ENCODE results near the gene DLG2.
"Not testable (repeated sequence)": the region's sequence is repeated elsewhere in the genome, so short reads cannot be mapped to it uniquely, and the experiment has no call there.

The DLG2 gene

GRCh38 chr11:85359859-85360258 is 267.3 kb downstream of the DLG2 start:
- no peak for TF ChIP-seq CTCF (IDR thresholded peaks at IDR 0.05)
- Histone ChIP-seq H3K4me3 (ENCODE audit: low read depth in 1 of 2, low read length in 1 of 2) (no peak overlapping the region), H3K27me3 (no peaks in the 10 kb centered on the region), H3K9me3 (no peaks in the 10 kb centered on the region), H3K4me1 (ENCODE audit: control insufficient read depth in 1 of 2, insufficient read depth in 1 of 2, low read depth in 1 of 2, low read length in 1 of 2) (no peaks in the 10 kb centered on the region), H3K36me3 (no peaks in the 10 kb centered on the region), H3K27ac (no peak overlapping the region)

- Histone ChIP-seq H3K9me3 (no peaks in the 10 kb centered on the region), H3K36me3 (no peaks in the 10 kb centered on the region), H3K27ac (no peak overlapping the region), H3K4me1 (ENCODE audit: control insufficient read depth in 1 of 2, insufficient read depth in 1 of 2, low read depth in 1 of 2, low read length in 1 of 2) (no peaks in the 10 kb centered on the region), H3K27me3 (no peaks in the 10 kb centered on the region), H3K4me3 (ENCODE audit: low read depth in 1 of 2, low read length in 1 of 2) (no peak overlapping the region)
- no peak for TF ChIP-seq CTCF (IDR thresholded peaks at IDR 0.05)
These were observed 271.2 kb downstream of the DLG2 start for GRCh38 chr11:85355921-85356320.

- not testable (repeated sequence) for H3K9me3 ChIP-seq; H3K4me3 ChIP-seq (ENCODE audit: low read depth in 1 of 2, low read length in 1 of 2); H3K36me3 ChIP-seq; H3K27me3 ChIP-seq; H3K27ac ChIP-seq; H3K4me1 ChIP-seq (ENCODE audit: control insufficient read depth in 1 of 2, insufficient read depth in 1 of 2, low read depth in 1 of 2, low read length in 1 of 2)
These were observed 277.6 kb downstream of the DLG2 start for GRCh38 chr11:85349539-85349938.

GRCh38 chr11:85348945-85349344 is 278.2 kb downstream of the DLG2 start:
- Histone ChIP-seq H3K27ac (no peak overlapping the region), H3K9me3 (no peaks in the 10 kb centered on the region), H3K4me3 (ENCODE audit: low read depth in 1 of 2, low read length in 1 of 2) (no peak overlapping the region), H3K27me3 (no peaks in the 10 kb centered on the region), H3K36me3 (no peaks in the 10 kb centered on the region), H3K4me1 (ENCODE audit: control insufficient read depth in 1 of 2, insufficient read depth in 1 of 2, low read depth in 1 of 2, low read length in 1 of 2) (no peaks in the 10 kb centered on the region)
- no peak for TF ChIP-seq CTCF (IDR thresholded peaks at IDR 0.05)

- Histone ChIP-seq H3K27ac (no peak overlapping the region), H3K9me3 (no peaks in the 10 kb centered on the region), H3K4me3 (ENCODE audit: low read depth in 1 of 2, low read length in 1 of 2) (no peak overlapping the region), H3K4me1 (ENCODE audit: control insufficient read depth in 1 of 2, insufficient read depth in 1 of 2, low read depth in 1 of 2, low read length in 1 of 2) (no peaks in the 10 kb centered on the region), H3K36me3 (no peaks in the 10 kb centered on the region), H3K27me3 (no peaks in the 10 kb centered on the region)
- TF ChIP-seq CTCF (IDR thresholded peaks at IDR 0.05): no peak
These were observed 279.9 kb downstream of the DLG2 start for GRCh38 chr11:85347291-85347690.

GRCh38 chr11:85346484-85346883 is 280.7 kb downstream of the DLG2 start:
- H3K27me3 ChIP-seq: no peaks in the 10 kb centered on the region
- no peaks in the 10 kb centered on the region for H3K36me3 ChIP-seq
- H3K4me1 ChIP-seq (ENCODE audit: control insufficient read depth in 1 of 2, insufficient read depth in 1 of 2, low read depth in 1 of 2, low read length in 1 of 2): no peaks in the 10 kb centered on the region
- no peaks in the 10 kb centered on the region for H3K9me3 ChIP-seq
- no peak for TF ChIP-seq CTCF (IDR thresholded peaks at IDR 0.05)
- no peak overlapping the region for H3K27ac ChIP-seq
- no peak overlapping the region for H3K4me3 ChIP-seq (ENCODE audit: low read depth in 1 of 2, low read length in 1 of 2)

GRCh38 chr11:85340846-85341245 is 286.3 kb downstream of the DLG2 start:
- H3K4me3 ChIP-seq (ENCODE audit: low read depth in 1 of 2, low read length in 1 of 2); H3K4me1 ChIP-seq (ENCODE audit: control insufficient read depth in 1 of 2, insufficient read depth in 1 of 2, low read depth in 1 of 2, low read length in 1 of 2): not testable (repeated sequence)

More at GRCh38 chr11:85340846-85341245, 286.3 kb downstream of the DLG2 start:
- H3K27ac ChIP-seq, H3K36me3 ChIP-seq, H3K9me3 ChIP-seq, H3K27me3 ChIP-seq: not testable (repeated sequence)

Data from neutrophil (primary cell).